Activated T-helper 1 cell treated with anti-CD3 and anti-CD28 coated beads, Interleukin-12 subunit alpha, Interleukin-12 subunit beta, Interleukin-2, Interleukin-4 antibody, amounts not matched to agents 30 ng/mL and 10 ng/mL and 1 ng/mL, durations not matched to agents 14 hours and 24 hours and 36 hours (primary cell): ENCODE measurements around the gene DMAC2L. TPM values are rescaled to one million over a fixed set of nuclear protein-coding genes. Genes with fewer than 3 reads are reported as not detected.
"Not testable (repeated sequence)": the region's sequence is repeated elsewhere in the genome, so short reads cannot be mapped to it uniquely, and the experiment has no call there.

Experiments
- DNase-seq: peaks from one replicate; pipeline ENCODE4 v3.0.0; 2021; ENCODE audit warnings: low spot score
- H3K27ac Mint-ChIP-seq: one replicate; pipeline ENCODE4 v1.8.0; 2021; ENCODE audit warnings: mild to moderate bottlenecking, mixed read lengths
- H3K27me3 Mint-ChIP-seq: one replicate; pipeline ENCODE4 v1.8.0; 2022; ENCODE audit warnings: mild to moderate bottlenecking, moderate library complexity, mixed read lengths; ENCODE audit not compliant: insufficient read depth
- H3K36me3 Mint-ChIP-seq: one replicate; pipeline ENCODE4 v1.8.0; 2021; ENCODE audit warnings: low read depth, mixed read lengths
- H3K4me1 Mint-ChIP-seq: one replicate; pipeline ENCODE4 v1.8.0; 2021; ENCODE audit warnings: low read depth, mixed read lengths
- H3K4me3 Mint-ChIP-seq: one replicate; pipeline ENCODE4 v1.8.0; 2021; ENCODE audit warnings: mild to moderate bottlenecking, moderate library complexity, mixed read lengths
- H3K9me3 Mint-ChIP-seq: one replicate; pipeline ENCODE4 v1.8.0; 2021; ENCODE audit warnings: mixed read lengths
- intact Hi-C: fragments of 100-400 bp; cut with micrococcal nuclease; formaldehyde crosslinking; loops from one replicate; pipeline ENCODE4 v1.15.1; 2024
- total RNA-seq: library from RNA; stranded (reverse); gene quantifications from 2 replicates; pipeline ENCODE4 v1.2.3, GENCODE V29; 2022

DMAC2L gene
- total RNA-seq, 1 donor from 2014 or later = 14.4 TPM

DNA sequence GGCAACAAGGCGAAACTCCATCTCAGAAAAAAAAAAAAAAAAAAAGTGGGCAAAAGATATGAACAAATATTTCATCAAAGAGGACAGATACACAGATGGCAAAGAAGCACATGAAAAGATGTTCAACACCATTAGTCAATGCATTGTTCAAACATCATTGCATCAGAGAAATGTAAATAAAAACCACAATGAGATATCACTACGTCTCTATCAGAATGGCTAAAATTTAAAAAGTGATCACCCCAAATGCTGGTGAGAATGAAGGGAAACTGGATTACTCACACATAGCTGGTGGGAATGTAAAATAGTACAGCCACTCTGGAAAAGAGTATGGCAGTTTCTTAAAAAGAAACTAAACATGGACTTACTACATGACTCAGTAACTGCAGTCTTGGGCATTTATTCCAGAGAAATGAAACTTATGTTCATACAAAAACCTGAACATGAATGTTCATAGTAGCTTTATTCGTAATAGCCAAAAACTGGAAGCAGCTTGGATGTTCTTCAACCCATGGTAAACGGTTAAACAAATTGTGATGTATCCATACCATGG is 3.7 kb upstream of the DMAC2L start:
- Mint-ChIP-seq H3K4me1 (peaks cover 28% of the 10 kb centered on the region), H3K4me3 (no peak overlapping the region), H3K9me3 (no peaks in the 10 kb centered on the region), H3K27me3 (peaks cover 2% of the 10 kb centered on the region), H3K27ac (no peak overlapping the region), H3K36me3 (peaks cover 3% of the 10 kb centered on the region)
- no peak for DNase-seq
- intact Hi-C loops = no loop called here

DNA sequence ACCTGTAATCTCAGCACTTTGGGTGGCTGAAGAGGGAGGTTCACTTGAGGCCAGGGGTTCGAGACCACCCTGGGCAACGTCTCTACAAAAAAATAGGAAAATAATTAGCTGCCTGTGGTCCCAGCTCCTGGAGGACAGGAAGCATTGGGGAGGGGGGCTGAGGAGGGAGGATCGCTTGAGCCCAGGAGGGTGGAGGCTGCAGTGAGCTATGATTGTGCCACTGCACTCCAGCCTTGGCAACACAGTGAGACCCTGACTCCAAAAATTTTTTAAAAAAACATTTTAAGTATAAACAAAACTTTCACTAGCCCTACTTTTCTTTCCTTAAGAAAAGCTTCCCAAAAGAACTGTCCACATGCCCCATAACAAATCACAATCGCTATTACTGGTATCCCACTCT is 1.7 kb upstream of the DMAC2L start:
- peaks cover 39% of the 10 kb centered on the region for H3K4me1 Mint-ChIP-seq
- no peak for DNase-seq
- H3K36me3 Mint-ChIP-seq = peaks cover 7% of the 10 kb centered on the region
- H3K27ac Mint-ChIP-seq = no peak overlapping the region
- peaks cover 2% of the 10 kb centered on the region for H3K27me3 Mint-ChIP-seq
- H3K9me3 Mint-ChIP-seq = peaks cover 6% of the 10 kb centered on the region
- intact Hi-C loops = loop anchor here (5.0 kb wide), 3 partner anchors 522 to 723 kb away; partner anchors contain the start of genes NIN, POLE2 and RPS29
- H3K4me3 Mint-ChIP-seq = peak overlapping the region; percentile 75

DNA sequence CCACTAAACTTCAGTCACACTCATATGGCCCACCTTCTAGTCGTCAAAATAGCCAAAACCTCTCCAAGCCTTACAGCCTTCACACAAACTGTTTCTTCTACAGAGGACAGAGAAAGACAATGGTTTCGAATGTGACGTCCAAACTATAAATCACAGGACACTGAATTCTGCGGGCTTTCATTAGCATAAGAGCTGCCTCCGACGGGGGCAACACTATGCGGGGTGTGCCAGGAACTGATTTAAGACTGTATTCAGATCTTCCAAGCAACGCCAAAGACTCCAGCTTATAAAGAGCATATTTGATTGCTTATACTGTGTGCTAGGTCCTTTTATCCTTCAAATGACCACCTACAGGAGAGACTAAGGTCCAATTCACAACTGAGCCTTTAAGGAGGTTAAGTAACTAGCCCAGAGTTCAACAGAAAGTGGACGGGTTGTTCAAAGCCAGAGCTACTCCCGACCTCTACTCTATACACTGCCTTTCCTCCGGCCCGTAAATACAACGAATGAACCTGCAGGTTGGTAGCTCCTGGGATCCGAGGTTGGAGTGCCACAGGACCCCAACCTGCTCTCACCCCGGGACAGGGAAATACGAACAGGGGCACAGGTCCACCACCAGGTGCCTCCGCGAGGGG is 670 bp upstream of the DMAC2L start:
- H3K9me3 Mint-ChIP-seq = peaks cover 6% of the 10 kb centered on the region
- peaks cover 2% of the 10 kb centered on the region for H3K27me3 Mint-ChIP-seq
- DNase-seq = no peak

DNA sequence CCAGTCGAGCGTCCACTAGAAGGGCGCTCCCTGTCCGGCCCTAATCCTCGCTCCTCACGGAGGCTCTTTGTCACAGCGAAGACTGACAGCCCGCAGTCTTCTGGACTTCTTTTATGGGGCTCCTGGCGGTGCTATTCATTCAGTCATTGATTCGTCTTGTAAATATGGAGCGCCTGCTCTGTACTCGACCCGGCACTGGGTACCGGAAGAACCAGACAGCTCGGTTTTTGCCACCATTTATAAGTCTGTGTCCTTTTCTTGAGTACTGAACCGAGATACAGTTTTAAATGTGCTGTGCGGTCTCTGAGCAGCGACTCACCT is 570 bp downstream of the DMAC2L start:
- intact Hi-C loops = loop anchor here (1.0 to 5.0 kb wide), 16 partner anchors 9 to 725 kb away; partner anchors contain the start of genes CDKL1, MAP4K5, MGAT2 and NIN
- H3K9me3 Mint-ChIP-seq = peaks cover 6% of the 10 kb centered on the region
- H3K4me1 Mint-ChIP-seq = peaks cover 46% of the 10 kb centered on the region
- H3K27me3 Mint-ChIP-seq = peaks cover 2% of the 10 kb centered on the region
- DNase-seq = no peak
- H3K36me3 Mint-ChIP-seq = peaks cover 10% of the 10 kb centered on the region
- H3K4me3 Mint-ChIP-seq = peak overlapping the region; percentile 92
- peak overlapping the region; percentile 99 for H3K27ac Mint-ChIP-seq

More for the DNA sequence above, 670 bp upstream of the DMAC2L start:
- Mint-ChIP-seq H3K4me3 (peak overlapping the region; percentile 92), H3K27ac (peak overlapping the region; percentile 87), H3K4me1 (peaks cover 43% of the 10 kb centered on the region), H3K36me3 (peaks cover 10% of the 10 kb centered on the region)
- intact Hi-C loops = loop anchor here (5.0 kb wide), 3 partner anchors 521 to 724 kb away; partner anchors contain the start of genes NIN, POLE2 and RPS29

DNA sequence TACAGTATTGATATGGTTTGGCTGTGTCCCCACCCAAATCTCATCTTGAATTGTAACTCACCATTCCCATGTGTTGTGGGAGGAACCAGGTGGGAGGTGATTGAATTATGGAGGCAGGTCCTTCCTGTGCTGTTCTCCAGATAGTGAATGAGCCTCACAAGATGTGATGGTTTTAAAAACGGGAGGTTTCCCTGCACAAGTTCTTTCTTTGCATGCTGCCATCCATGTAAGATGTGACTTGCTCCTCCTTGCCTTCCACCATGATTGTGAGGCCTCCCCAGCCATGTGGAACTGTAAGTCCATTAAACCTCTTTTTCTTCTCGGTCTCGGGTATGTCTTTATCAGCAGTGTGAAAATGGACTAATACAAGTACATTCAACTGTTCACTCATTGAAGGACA is 2.0 kb downstream of the DMAC2L start:
- DNase-seq, H3K27me3 Mint-ChIP-seq, H3K9me3 Mint-ChIP-seq, H3K36me3 Mint-ChIP-seq, H3K27ac Mint-ChIP-seq: not testable (repeated sequence)
- Mint-ChIP-seq H3K4me3 (peak overlapping the region; percentile 92), H3K4me1 (peaks cover 48% of the 10 kb centered on the region)
- intact Hi-C loops = loop anchor here (5.0 kb wide), 3 partner anchors 518 to 727 kb away; partner anchors contain the start of genes NIN, POLE2 and RPS29

DNA sequence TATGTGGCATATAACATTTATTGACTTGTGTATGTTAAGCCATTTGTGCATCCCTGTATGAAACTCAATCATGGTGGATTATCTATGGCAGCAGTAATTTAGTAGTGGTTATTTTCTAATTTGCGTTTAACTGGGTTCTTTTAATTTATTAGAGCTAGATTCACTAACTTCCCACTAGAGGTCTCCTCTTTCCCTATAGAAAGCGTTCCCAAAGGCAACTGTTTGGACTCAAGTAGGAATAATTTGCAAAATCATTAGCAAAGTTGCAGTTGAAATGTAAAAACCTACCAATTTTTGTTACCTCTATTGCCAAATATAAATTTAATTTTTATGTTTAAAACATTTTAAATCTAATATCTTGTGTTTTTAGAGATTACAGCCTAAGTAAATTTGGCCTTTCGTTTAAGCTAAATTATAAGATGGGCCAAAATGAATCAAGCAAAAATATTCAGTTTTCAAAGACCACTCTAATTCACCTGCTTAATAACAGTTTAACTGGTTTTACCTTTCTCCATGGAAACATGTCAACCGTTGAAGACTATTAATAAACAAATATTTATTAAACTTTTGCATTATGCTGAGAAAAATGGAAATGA is 6.0 kb downstream of the DMAC2L start:
- Mint-ChIP-seq H3K27me3 (no peaks in the 10 kb centered on the region), H3K27ac (no peak overlapping the region), H3K9me3 (peaks cover 6% of the 10 kb centered on the region), H3K4me1 (peaks cover 35% of the 10 kb centered on the region), H3K4me3 (no peak overlapping the region), H3K36me3 (peaks cover 9% of the 10 kb centered on the region)
- intact Hi-C loops = no loop called here
- DNase-seq = no peak

DNA sequence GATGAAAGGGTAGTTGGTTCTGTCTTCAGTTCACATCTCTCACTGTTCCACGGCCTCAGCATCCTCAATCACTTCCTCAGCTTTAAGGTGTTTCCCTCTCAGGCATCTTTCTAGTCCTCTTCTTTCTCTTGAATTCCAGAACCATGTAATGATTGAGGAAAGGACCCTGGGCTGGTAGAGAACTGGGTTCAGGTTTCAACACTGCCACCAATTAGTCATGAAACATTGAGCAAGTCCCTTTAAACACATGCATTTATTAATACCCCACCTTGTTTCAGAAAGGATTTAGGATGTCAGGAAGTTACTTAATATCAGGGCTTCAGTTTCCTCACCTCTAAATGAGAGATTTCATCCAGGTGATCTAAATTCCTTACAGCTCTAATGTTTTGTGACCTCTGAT is 7.2 kb downstream of the DMAC2L start:
- peaks cover 24% of the 10 kb centered on the region for H3K4me1 Mint-ChIP-seq
- intact Hi-C loops = no loop called here
- no peaks in the 10 kb centered on the region for H3K27me3 Mint-ChIP-seq
- no peak overlapping the region for H3K27ac Mint-ChIP-seq
- H3K36me3 Mint-ChIP-seq = peaks cover 7% of the 10 kb centered on the region
- no peak overlapping the region for H3K4me3 Mint-ChIP-seq
- peaks cover 2% of the 10 kb centered on the region for H3K9me3 Mint-ChIP-seq
- DNase-seq = no peak

DNA sequence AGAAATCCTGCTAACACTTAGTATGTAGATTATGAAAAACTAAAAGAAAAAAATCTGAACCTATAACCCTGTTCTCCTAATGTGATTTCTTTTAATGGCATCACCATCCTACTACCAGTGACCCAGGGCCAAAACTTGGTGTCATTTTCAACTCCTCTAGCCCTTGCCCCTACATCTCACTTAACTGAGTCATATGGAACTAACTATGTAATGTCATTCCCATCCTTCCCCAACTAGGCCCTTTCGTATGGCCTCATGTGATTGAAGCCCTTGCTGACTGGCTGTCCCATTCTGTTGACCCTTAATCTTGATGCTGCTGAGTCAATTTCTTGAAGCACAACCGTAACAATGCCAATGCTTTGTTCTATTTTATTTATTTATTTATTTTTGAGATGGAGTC is 7.6 kb downstream of the DMAC2L start:
- intact Hi-C loops = loop anchor here (1.0 to 5.0 kb wide), 7 partner anchors 43 to 541 kb away; partner anchors contain the start of gene CDKL1
- Mint-ChIP-seq H3K4me1 (peaks cover 21% of the 10 kb centered on the region), H3K9me3 (no peaks in the 10 kb centered on the region), H3K27me3 (no peaks in the 10 kb centered on the region), H3K36me3 (peaks cover 6% of the 10 kb centered on the region), H3K4me3 (no peak overlapping the region), H3K27ac (no peak overlapping the region)
- no peak for DNase-seq

DNA sequence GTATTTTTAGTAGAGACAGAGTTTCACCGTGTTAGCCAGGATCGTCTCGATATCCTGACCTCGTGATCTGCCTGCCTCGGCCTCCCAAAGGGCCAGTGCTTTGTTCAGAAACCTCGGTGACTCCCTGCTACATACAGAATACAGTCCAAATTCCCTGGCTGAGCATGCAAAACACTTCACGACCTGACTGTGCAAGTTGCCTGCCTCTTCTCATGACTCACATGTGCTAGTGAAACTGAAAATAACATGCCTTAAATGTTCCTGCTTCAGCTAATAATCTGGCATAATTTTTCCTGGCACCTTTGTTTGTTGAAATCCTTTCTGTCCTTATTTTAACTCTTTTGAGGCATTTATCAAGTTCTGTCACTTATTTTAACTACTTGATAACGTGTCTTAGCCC is 8.2 kb downstream of the DMAC2L start:
- Mint-ChIP-seq H3K27me3 (no peaks in the 10 kb centered on the region), H3K9me3 (no peaks in the 10 kb centered on the region), H3K4me1 (peaks cover 21% of the 10 kb centered on the region), H3K27ac (no peak overlapping the region), H3K4me3 (no peak overlapping the region), H3K36me3 (peaks cover 7% of the 10 kb centered on the region)
- no peak for DNase-seq
- intact Hi-C loops = loop anchor here (1.0 to 5.0 kb wide), 7 partner anchors 43 to 541 kb away; partner anchors contain the start of gene CDKL1

DNA sequence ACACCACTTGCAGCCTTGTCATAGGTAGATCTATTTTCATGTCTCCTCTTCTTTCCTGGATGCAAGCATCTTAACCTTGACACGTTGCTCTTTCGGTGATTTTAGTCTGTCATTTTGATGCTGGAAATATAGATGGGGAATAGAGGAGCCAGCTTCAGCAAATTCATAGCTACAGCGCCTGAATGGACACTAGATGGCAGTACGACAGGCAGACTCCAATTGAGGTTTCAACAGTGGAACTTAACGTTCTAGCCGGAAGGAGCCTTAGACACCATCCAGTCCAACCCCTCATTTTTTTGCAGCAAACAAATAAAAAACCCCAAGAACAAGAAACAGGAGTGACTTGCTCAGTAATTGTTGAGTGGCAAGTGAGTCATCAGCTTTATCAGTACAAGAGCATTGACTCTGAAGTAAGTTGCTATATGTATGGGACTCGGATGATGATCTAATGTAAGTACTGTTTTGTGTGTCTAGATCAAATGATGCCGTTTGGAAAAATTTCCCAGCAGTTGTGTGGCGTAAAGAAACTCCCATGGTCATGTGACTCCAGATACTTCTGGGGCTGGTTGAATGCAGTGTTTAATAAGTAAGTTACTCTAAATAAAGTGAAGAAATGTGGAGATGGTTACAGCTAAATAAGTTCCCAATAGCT is 9.0 kb downstream of the DMAC2L start:
- H3K36me3 Mint-ChIP-seq = peaks cover 6% of the 10 kb centered on the region

DNA sequence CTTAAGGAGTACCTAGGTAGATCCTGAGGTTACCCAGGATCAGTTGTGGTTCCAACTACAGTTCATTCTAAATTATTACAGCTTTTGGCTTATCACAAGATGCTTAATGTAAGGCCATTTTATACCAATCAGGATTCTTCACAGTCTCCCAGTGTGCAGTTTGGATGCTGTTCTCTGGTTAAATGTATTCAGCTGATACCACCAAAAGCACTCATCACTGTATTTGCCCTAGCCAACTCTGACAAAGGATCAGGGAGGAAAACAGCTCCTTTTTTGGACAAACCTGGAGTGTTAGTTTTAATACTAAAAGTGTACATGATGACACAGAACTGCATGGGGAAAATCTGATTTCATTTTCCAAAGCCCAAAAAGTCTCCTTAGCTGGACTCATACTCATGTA is 19.5 kb downstream of the DMAC2L start:
- Mint-ChIP-seq H3K4me3 (no peak overlapping the region), H3K27me3 (no peaks in the 10 kb centered on the region), H3K27ac (no peak overlapping the region), H3K9me3 (no peaks in the 10 kb centered on the region), H3K4me1 (peaks cover 14% of the 10 kb centered on the region), H3K36me3 (peaks cover 15% of the 10 kb centered on the region)
- no peak for DNase-seq
- intact Hi-C loops = no loop called here

More for the DNA sequence above, 9.0 kb downstream of the DMAC2L start:
- H3K27me3 Mint-ChIP-seq = no peaks in the 10 kb centered on the region
- no peaks in the 10 kb centered on the region for H3K9me3 Mint-ChIP-seq
- peaks cover 20% of the 10 kb centered on the region for H3K4me1 Mint-ChIP-seq
- no peak overlapping the region for H3K27ac Mint-ChIP-seq
- H3K4me3 Mint-ChIP-seq = no peak overlapping the region
- intact Hi-C loops = loop anchor here (1.0 to 5.0 kb wide), 13 partner anchors 9 to 540 kb away; partner anchors contain the start of genes CDKL1, DMAC2L, L2HGDH and MAP4K5
- peak; percentile 68 for DNase-seq

DNA sequence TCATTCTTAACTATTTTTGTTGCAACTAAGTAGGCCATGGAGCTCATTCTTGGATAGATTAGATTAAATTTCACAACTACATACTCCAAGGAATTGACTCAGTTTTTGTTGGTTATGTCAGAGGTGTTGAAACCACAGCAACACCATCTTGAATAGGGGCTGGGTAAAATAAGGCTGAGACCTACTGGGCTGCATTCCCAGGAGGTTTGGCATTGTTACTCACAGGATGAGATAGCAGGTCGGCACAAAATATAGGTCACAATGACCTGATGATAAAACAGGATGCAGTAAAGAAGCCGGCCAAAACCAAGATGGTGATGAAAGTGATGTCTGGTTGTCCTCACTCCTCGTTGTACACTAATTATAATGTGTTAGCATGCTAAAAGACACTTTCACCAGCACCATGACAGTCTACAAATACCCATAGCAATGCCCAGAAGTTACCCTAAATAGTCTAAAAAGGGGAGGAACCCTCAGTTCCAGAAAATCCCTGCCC is 20.9 kb downstream of the DMAC2L start:
- DNase-seq = no peak
- Mint-ChIP-seq H3K4me1 (peaks cover 15% of the 10 kb centered on the region), H3K4me3 (no peak overlapping the region), H3K27ac (no peak overlapping the region), H3K9me3 (no peaks in the 10 kb centered on the region), H3K27me3 (no peaks in the 10 kb centered on the region), H3K36me3 (peaks cover 14% of the 10 kb centered on the region)
- intact Hi-C loops = no loop called here
